K562 (cell line): ENCODE data around the gene MARK4. TPM values are rescaled to one million over a fixed set of nuclear protein-coding genes. Genes with fewer than 3 reads are reported as not detected.
A peak's percentile ranks its signal among the peaks of the same experiment; 100 is the strongest.

Experiments used
- ATAC-seq: fragments of 200-7000 bp; cut with Tn5 transposase; 3 replicates; pipeline ENCODE4 v1.9.1; 2020; ENCODE audit warnings: moderate library complexity
- BruUV-seq: library from RNA; stranded (reverse); fragments of 400-500 nt; replicated peaks from 2 replicates; lab custom pipeline; 2021; lab: Mats Ljungman, UMichigan
- CTCF ChIA-PET: fragments of 300-600 bp; formaldehyde crosslinking; extraction: SDS; loops from one replicate; lab custom pipeline; 2021; ENCODE audit warnings: low intra/inter-chr PET ratio; lab: Yijun Ruan, JAX
- POLR2A ChIA-PET: fragments of 300-600, 350-650 bp; sonication (Branson Sonifier 250); formaldehyde crosslinking; extraction: SDS; loops from one replicate; lab custom pipeline; 2021; ENCODE audit warnings: antibody characterized with exemption, inconsistent platforms; lab: Yijun Ruan, JAX
- DNase-seq, 4 experiments: peaks; one replicate each; pipeline versions ENCODE4 v3.0.0 to v3.0.0-alpha.2; 2011 to 2018; ENCODE audit warnings: low spot score in 3 of 4, mixed read lengths in 3 of 4; ENCODE audit errors: extremely low read depth in 1 of 4
- FAIRE-seq: peaks from 2 replicates; lab custom pipeline; 2011; peaks lifted over from hg19 to GRCh38; lab: Jason Lieb, UNC
- H2AFZ ChIP-seq: 2 replicates; pipeline ENCODE4 v1.6.0; 2011; ENCODE audit warnings: low read depth, low read length, control low read depth, inconsistent platforms
- H3K27ac ChIP-seq: fragments of 200-600 bp; 3 replicates; pipeline ENCODE4 v1.8.0; 2011; ENCODE audit warnings: low read depth, mild to moderate bottlenecking, control low read depth, inconsistent platforms, low read length, moderate library complexity, mixed read lengths; ENCODE audit errors: extremely low read depth
- H3K27me3 ChIP-seq, 2 experiments: fragments of 300-600 bp in 1 of 2; 2 replicates in 1 of 2; 3 replicates in 1 of 2; pipeline versions ENCODE4 v1.6.0 to v1.8.0; 2011; ENCODE audit warnings: inconsistent platforms in 2 of 2, low read length in 2 of 2, mild to moderate bottlenecking in 1 of 2, mixed read lengths in 1 of 2, moderate library complexity in 1 of 2; ENCODE audit not compliant: control insufficient read depth in 2 of 2, insufficient read depth in 2 of 2
- H3K36me3 ChIP-seq: fragments of 300-600 bp; 3 replicates; pipeline ENCODE4 v1.8.0; 2011; ENCODE audit warnings: mild to moderate bottlenecking, low read length, inconsistent platforms; ENCODE audit not compliant: control insufficient read depth, insufficient read depth
- H3K4me1 ChIP-seq, 2 experiments: fragments of 200-600 bp in 1 of 2; replicated peaks in 1 of 2; 2 replicates in 1 of 2; 3 replicates in 1 of 2; pipeline versions ENCODE4 v1.5.1 to v1.8.0; 2011; ENCODE audit warnings: inconsistent platforms in 2 of 2, low read length in 2 of 2, mild to moderate bottlenecking in 1 of 2, mixed read lengths in 1 of 2, moderate library complexity in 1 of 2; ENCODE audit not compliant: control insufficient read depth in 2 of 2, insufficient read depth in 2 of 2
- H3K4me2 ChIP-seq: 2 replicates; pipeline ENCODE4 v1.6.1; 2011; ENCODE audit warnings: low read length, control low read depth, inconsistent platforms, mixed read lengths; ENCODE audit not compliant: insufficient read depth
- H3K4me3 ChIP-seq: fragments of 200-600 bp; sonication (generic), shearing (Covaris generic); 2 replicates; pipeline ENCODE4 v1.5.1; 2016; ENCODE audit warnings: control low read depth, inconsistent platforms
- H3K79me2 ChIP-seq: fragments of 200-600 bp; 3 replicates; pipeline ENCODE4 v1.8.0; 2011; ENCODE audit warnings: low read length, inconsistent platforms; ENCODE audit not compliant: control insufficient read depth, insufficient read depth
- H3K9ac ChIP-seq, 2 experiments: 2 replicates each; pipeline versions ENCODE4 v1.6.0 to v1.6.1; 2011; ENCODE audit warnings: low read depth in 2 of 2, low read length in 2 of 2, control low read depth in 1 of 2, inconsistent platforms in 1 of 2, mild to moderate bottlenecking in 1 of 2, mixed read lengths in 1 of 2; ENCODE audit not compliant: insufficient read depth in 1 of 2
- H3K9me1 ChIP-seq: one replicate; pipeline ENCODE4 v1.6.0; 2011; ENCODE audit warnings: inconsistent platforms, mild to moderate bottlenecking, low read length, moderate library complexity; ENCODE audit not compliant: control insufficient read depth, insufficient read depth
- H3K9me3 ChIP-seq: replicated peaks from 2 replicates; pipeline ENCODE4 v1.5.1; 2011; ENCODE audit warnings: low read depth, low read length, inconsistent platforms; ENCODE audit not compliant: control insufficient read depth, insufficient read depth
- H4K20me1 ChIP-seq: replicated peaks from 2 replicates; pipeline ENCODE4 v1.6.1; 2011; ENCODE audit warnings: low read length, inconsistent platforms, mixed read lengths; ENCODE audit not compliant: control insufficient read depth, insufficient read depth
- ATF3 ChIP-seq, 2 experiments: fragments of 450-650 bp in 1 of 2; sonication (generic) in 1 of 2; formaldehyde crosslinking in 1 of 2; IDR thresholded peaks in 1 of 2; conservative IDR thresholded peaks in 1 of 2; 2 replicates each; pipeline versions ENCODE4 v1.6.1 to v1.8.1; 2016 to 2023; ENCODE audit warnings: mild to moderate bottlenecking in 2 of 2, moderate library complexity in 2 of 2, inconsistent platforms in 1 of 2, missing genetic modification reagents in 1 of 2
- ATF7 ChIP-seq: fragments of 450-650 bp; IDR thresholded peaks from 2 replicates; pipeline ENCODE4 v1.7.1; 2014; ENCODE audit warnings: mild to moderate bottlenecking, moderate library complexity
- CBX8 ChIP-seq: fragments of 200-600 bp; sonication (generic); IDR thresholded peaks from 2 replicates; pipeline ENCODE4 v1.6.1; 2012; ENCODE audit warnings: borderline replicate concordance, mixed run types, low read depth, mild to moderate bottlenecking, moderate library complexity, mixed read lengths, low read length, control low read depth, inconsistent platforms; ENCODE audit not compliant: poor library complexity, severe bottlenecking; ENCODE audit errors: extremely low read depth
- EGR1 ChIP-seq: fragments of 450-650 bp; conservative IDR thresholded peaks from 2 replicates; pipeline ENCODE4 v1.6.1; 2017; ENCODE audit warnings: mild to moderate bottlenecking
- HDAC8 ChIP-seq: fragments of 450-650 bp; IDR thresholded peaks from 2 replicates; pipeline ENCODE4 v1.6.1; 2016; ENCODE audit warnings: mild to moderate bottlenecking, missing genetic modification characterization, moderate library complexity, missing compliant biosample characterization
- KHSRP ChIP-seq: fragments of 450-650 bp; IDR thresholded peaks from 2 replicates; pipeline ENCODE4 v1.6.1; 2017
- POLR2G ChIP-seq: fragments of 200-400 bp; formaldehyde crosslinking; IDR thresholded peaks from 2 replicates; pipeline ENCODE4 v1.6.1; 2017; ENCODE audit warnings: low read depth, mild to moderate bottlenecking, antibody characterized with exemption, low read length, moderate library complexity
- RBM34 ChIP-seq: fragments of 200-400 bp; formaldehyde crosslinking; IDR thresholded peaks from 2 replicates; pipeline ENCODE4 v1.6.1; 2018; ENCODE audit warnings: low read length, borderline replicate concordance; ENCODE audit not compliant: insufficient read depth
- SMARCC2 ChIP-seq: fragments of 450-650 bp; IDR thresholded peaks from 2 replicates; pipeline ENCODE4 v1.6.1; 2017; ENCODE audit warnings: antibody characterized with exemption, moderate library complexity, mild to moderate bottlenecking, low read depth
- TRIM25 ChIP-seq: fragments of 450-650 bp; IDR thresholded peaks from 2 replicates; pipeline ENCODE4 v1.7.0; 2016; ENCODE audit warnings: borderline replicate concordance
- ZEB2 ChIP-seq: fragments of 450-650 bp; IDR thresholded peaks from 2 replicates; pipeline ENCODE4 v1.6.1; 2016
- ZKSCAN8 ChIP-seq: fragments of 200-800 bp; sonication (Bioruptor generic); IDR thresholded peaks from 2 replicates; pipeline ENCODE4 v1.6.1; 2016; ENCODE audit warnings: missing genetic modification characterization, missing compliant biosample characterization
- ZNF133 ChIP-seq: fragments of 250-450 bp; sonication (Bioruptor Pico); IDR thresholded peaks from 2 replicates; pipeline ENCODE4 v1.4.0; 2020; ENCODE audit warnings: mild to moderate bottlenecking
- ZNF592 ChIP-seq: fragments of 450-650 bp; IDR thresholded peaks from 2 replicates; pipeline ENCODE4 v1.6.1; 2017; ENCODE audit warnings: antibody characterized with exemption, mild to moderate bottlenecking
- WGBS: fragments of 100-300 bp; shearing (Covaris generic); methylation state at CpG from one replicate; pipeline ENCODE4 v1.1.6; 2016; ENCODE audit warnings: low coverage, mixed read lengths; ENCODE audit not compliant: insufficient coverage; ENCODE audit errors: missing lambda C conversion rate; 5-methylcytosine and 5-hydroxymethylcytosine counted together
- in situ Hi-C: fragments of 300-500 bp; cut with MboI; formaldehyde crosslinking; loops from 4 replicates; pipeline ENCODE4 v1.15.0; 2018; ENCODE audit warnings: inconsistent platforms, mixed read lengths
- intact Hi-C: fragments of 100-400 bp; cut with micrococcal nuclease; formaldehyde crosslinking; loops from 2 replicates; pipeline ENCODE4 v1.14.2; 2022
- polyA plus RNA-seq, 8 experiments: library from polyadenylated mRNA; depleted of rRNA in 4 of 8; stranded (reverse) in 5 of 8; unstranded in 3 of 8; fragments of >200 nt; fragmentation: Nextera tagmentation in 2 of 8; fragmentation: Illumina TruSeq in 1 of 8; extraction: Ambion mirVana in 2 of 8; extraction: Trizol in 1 of 8; gene quantifications; 2 replicates each; pipeline versions ENCODE4 v1.2.1 to v1.2.3, GENCODE V29; 2011 to 2014; ENCODE audit warnings: inconsistent platforms in 1 of 8, missing spikeins in 1 of 8
- total RNA-seq, 7 experiments: library from RNA; depleted of rRNA in 6 of 7; stranded (reverse); fragments of >200 nt in 6 of 7; fragmentation: Illumina TruSeq in 2 of 7; extraction: Trizol in 2 of 7; gene quantifications; 2 replicates each; pipeline versions ENCODE4 v1.2.1 to v1.2.3, GENCODE V29; 2011 to 2021; ENCODE audit warnings: low replicate concordance in 1 of 7

Gene MARK4
- total and polyA plus RNA-seq, 9 of the 15 experiments (the other 6 are each of a cell fraction or from before 2014, with no cell fraction given): 0.52 to 29.4 (median 8.6) TPM

- TF ChIP-seq POLR2G (peak; percentile 68), ZNF133 (CRISPR knock-in tag) (no peak), ZKSCAN8 (CRISPR knock-in tag) (no peak), ZEB2 (0 out of 2 replicates have a peak, but pooled peaks have one; percentile 26), HDAC8 (peak; percentile 24; the same call in 1 of the 2 replicates), EGR1 (peak; percentile 60), ATF3 (IDR thresholded peaks at IDR 0.05) (peak; percentile 5; the same call in 1 of the 2 replicates), ATF3 (CRISPR knock-in tag; conservative IDR thresholded peaks at IDR 0.05) (no peak), ATF7 (peak; percentile 27; the same call in 1 of the 2 replicates)
Measured at GRCh38 chr19:45263013-45263412, 11.9 kb downstream of the MARK4 start (continued).

- Histone ChIP-seq H3K4me3 (no peak overlapping the region), H3K4me2 (no peak overlapping the region), H3K27me3 (no peaks in the 10 kb centered on the region), H3K79me2 (no peaks in the 10 kb centered on the region; the same call in 2 of the 3 replicates), H3K9me3 (no peaks in the 10 kb centered on the region), H3K4me1 (peaks cover 14 to 26% of the 10 kb centered on the region in 2 experiments), H3K27ac (no peak overlapping the region), H4K20me1 (no peaks in the 10 kb centered on the region), H3K36me3 (peaks cover 9% of the 10 kb centered on the region; the same call in 1 of the 3 replicates), H3K9me1 (peaks cover 3% of the 10 kb centered on the region), H3K9ac (0 out of 4 replicates have a peak overlapping the region, but pooled peaks of 1 of the 2 experiments have one; percentile 9), H2AFZ (no peak overlapping the region)
- WGBS: 89% methylated on average over 16 of the region's 19 CpGs
- no TSS peak for BruUV-seq
- intact Hi-C loops: no loop called here
- CTCF ChIA-PET: no interaction called here
- FAIRE-seq (no peak), DNase-seq (no peak), ATAC-seq (no peak)
- in situ Hi-C loops: no loop called here
- POLR2A ChIA-PET: no interaction called here
- no peak for TF ChIP-seq SMARCC2
- TF ChIP-seq CBX8: no peak
- TF ChIP-seq RBM34: no peak
- no peak for TF ChIP-seq ZNF592
- TF ChIP-seq ZNF133 (CRISPR knock-in tag): no peak
- no peak for TF ChIP-seq KHSRP
- no peak for TF ChIP-seq TRIM25
Measured at GRCh38 chr19:45264781-45265317, 13.8 kb downstream of the MARK4 start.
